MCF 10A (cell line): ENCODE measurements around the gene HPGDS. TPM values are rescaled to one million over a fixed set of nuclear protein-coding genes. Genes with fewer than 3 reads are reported as not detected.

ENCODE experiments used
- BruUV-seq: library from RNA; stranded (reverse); fragments of 400-500 nt; replicated peaks from 2 replicates; lab custom pipeline; 2021; lab: Mats Ljungman, UMichigan
- CTCF ChIA-PET: fragments of 300-600 bp; sonication (Branson Sonifier 250); formaldehyde crosslinking; extraction: SDS; loops from one replicate; lab custom pipeline; 2021; ENCODE audit warnings: antibody characterized with exemption, inconsistent platforms; lab: Yijun Ruan, JAX
- POLR2A ChIA-PET: fragments of 300-600, 350-650 bp; sonication (Branson Sonifier 250); formaldehyde crosslinking; extraction: SDS; loops from one replicate; lab custom pipeline; 2020; ENCODE audit warnings: antibody characterized with exemption, inconsistent platforms; lab: Yijun Ruan, JAX
- DNase-seq: peaks from one replicate; pipeline ENCODE4 v3.0.0-alpha.2; 2018; ENCODE audit not compliant: unreplicated experiment
- H3K27ac Mint-ChIP-seq: one replicate; pipeline ENCODE4 v1.8.0; 2022; ENCODE audit warnings: mild to moderate bottlenecking, low read depth, mixed read lengths; ENCODE audit not compliant: unreplicated experiment
- H3K27me3 Mint-ChIP-seq: one replicate; pipeline ENCODE4 v1.8.0; 2022; ENCODE audit warnings: mixed read lengths; ENCODE audit not compliant: insufficient read depth, unreplicated experiment
- H3K36me3 Mint-ChIP-seq: one replicate; pipeline ENCODE4 v1.8.0; 2022; ENCODE audit warnings: mild to moderate bottlenecking, moderate library complexity, mixed read lengths; ENCODE audit not compliant: insufficient read depth, unreplicated experiment
- H3K4me1 Mint-ChIP-seq: one replicate; pipeline ENCODE4 v1.8.0; 2022; ENCODE audit warnings: mixed read lengths; ENCODE audit not compliant: insufficient read depth, unreplicated experiment
- H3K4me3 Mint-ChIP-seq: one replicate; pipeline ENCODE4 v1.8.0; 2022; ENCODE audit warnings: mild to moderate bottlenecking, moderate library complexity, mixed read lengths; ENCODE audit not compliant: unreplicated experiment
- H3K9me3 Mint-ChIP-seq: one replicate; pipeline ENCODE4 v1.8.0; 2022; ENCODE audit warnings: mixed read lengths; ENCODE audit not compliant: unreplicated experiment
- CTCF ChIP-seq: fragments of 200-600 bp; IDR thresholded peaks from one replicate; pipeline ENCODE4 v1.8.0; 2022; ENCODE audit warnings: antibody characterized with exemption, mild to moderate bottlenecking; ENCODE audit not compliant: unreplicated experiment
- intact Hi-C: fragments of 100-400 bp; cut with micrococcal nuclease; formaldehyde crosslinking; loops from 2 replicates; pipeline ENCODE4 v1.14.1; 2022
- total RNA-seq: library from RNA; stranded (reverse); gene quantifications from 2 replicates; pipeline ENCODE4 v1.2.3, GENCODE V29; 2022

The HPGDS gene
- total RNA-seq, 1 experiment from 2014 or later = not detected

GRCh38 chr4:94253036-94253435 is 89.6 kb downstream of the HPGDS start:
- DNase-seq = peak; percentile 2
- no peak overlapping the region for H3K27ac Mint-ChIP-seq
- CTCF ChIA-PET = interaction anchor here (0.6 to 0.7 kb wide), 3 partner anchors 13 to 260 kb away, joined by 3 to 4 read pairs (median 4); no protein-coding TSS in a partner anchor
- TF ChIP-seq CTCF = no peak
- POLR2A ChIA-PET = interaction anchor here (0.6 kb wide), 1 partner anchor 835 kb away, joined by 3 read pairs; no protein-coding TSS in a partner anchor
- H3K36me3 Mint-ChIP-seq = peaks cover 58% of the 10 kb centered on the region
- no peaks in the 10 kb centered on the region for H3K27me3 Mint-ChIP-seq
- no peaks in the 10 kb centered on the region for H3K9me3 Mint-ChIP-seq
- BruUV-seq = no TSS peak
- H3K4me1 Mint-ChIP-seq = no peaks in the 10 kb centered on the region
- intact Hi-C loops = no loop called here
- no peak overlapping the region for H3K4me3 Mint-ChIP-seq

GRCh38 chr4:94251094-94251493 is 91.5 kb downstream of the HPGDS start:
- intact Hi-C loops = no loop called here
- no peak for TF ChIP-seq CTCF
- no TSS peak for BruUV-seq
- Mint-ChIP-seq H3K4me1 (no peaks in the 10 kb centered on the region), H3K27ac (no peak overlapping the region), H3K36me3 (peaks cover 60% of the 10 kb centered on the region), H3K4me3 (no peak overlapping the region), H3K9me3 (no peaks in the 10 kb centered on the region), H3K27me3 (no peaks in the 10 kb centered on the region)
- POLR2A ChIA-PET = no interaction called here
- no peak for DNase-seq
- CTCF ChIA-PET = no interaction called here

Other genes starting within 250 kb of the HPGDS start
- gene SMARCAD1, start 135.0 kb downstream of the HPGDS start, total RNA-seq = 38.1 and 44.1 TPM in 2 replicates
- gene PDLIM5, start 109.1 kb upstream of the HPGDS start, total RNA-seq = 151 and 158 TPM in 2 replicates